Fibroblast of the conjunctiva (primary cell): Measurements from ENCODE around the gene RPN2.
A peak's percentile ranks its signal among the peaks of the same experiment; 100 is the strongest.

Source experiments
- DNase-seq: peaks from one replicate; pipeline ENCODE4 v3.0.0-alpha.2; 2010; ENCODE audit warnings: low read depth

The RPN2 gene

DNA sequence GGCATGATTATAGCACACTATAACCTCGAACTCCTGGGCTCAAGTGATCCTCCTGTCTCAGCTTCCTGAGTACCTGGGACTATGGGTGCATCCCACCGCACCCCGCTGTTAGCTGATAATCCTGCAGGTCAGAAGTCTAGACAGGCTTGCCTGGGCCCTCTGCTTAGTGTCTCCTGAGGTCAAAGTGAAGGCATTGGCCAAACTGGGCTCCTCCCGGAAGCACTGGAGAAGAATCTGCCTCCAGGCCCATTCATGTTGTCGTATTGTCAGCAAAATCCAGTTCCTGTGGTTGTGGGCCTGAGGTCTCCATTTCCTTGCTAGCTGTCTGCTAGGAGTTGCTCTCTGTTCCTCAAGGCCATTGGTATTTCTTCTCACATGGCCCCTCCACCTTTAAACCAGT is 6.6 kb downstream of the RPN2 start:
- no peak for DNase-seq

DNA sequence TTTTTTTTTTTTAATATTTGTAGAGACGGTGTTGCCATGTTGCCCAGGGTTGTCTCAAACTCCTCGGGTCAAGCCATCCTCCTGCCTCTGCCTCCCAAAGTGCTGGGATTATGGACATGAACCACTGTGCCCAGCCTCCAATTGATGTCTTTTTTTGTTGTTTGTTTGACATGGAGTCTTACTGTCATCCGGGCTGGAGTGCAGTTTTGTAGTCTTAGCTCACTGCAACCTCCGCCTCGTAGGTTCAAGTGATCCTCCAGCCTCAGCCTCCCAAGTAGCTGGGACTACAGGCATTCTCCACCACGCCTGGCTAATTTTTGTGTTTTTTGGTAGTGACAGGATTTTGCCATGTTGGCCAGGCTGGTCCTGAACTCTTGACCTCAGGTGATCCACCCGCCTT is 9.7 kb downstream of the RPN2 start:
- no peak for DNase-seq

DNA sequence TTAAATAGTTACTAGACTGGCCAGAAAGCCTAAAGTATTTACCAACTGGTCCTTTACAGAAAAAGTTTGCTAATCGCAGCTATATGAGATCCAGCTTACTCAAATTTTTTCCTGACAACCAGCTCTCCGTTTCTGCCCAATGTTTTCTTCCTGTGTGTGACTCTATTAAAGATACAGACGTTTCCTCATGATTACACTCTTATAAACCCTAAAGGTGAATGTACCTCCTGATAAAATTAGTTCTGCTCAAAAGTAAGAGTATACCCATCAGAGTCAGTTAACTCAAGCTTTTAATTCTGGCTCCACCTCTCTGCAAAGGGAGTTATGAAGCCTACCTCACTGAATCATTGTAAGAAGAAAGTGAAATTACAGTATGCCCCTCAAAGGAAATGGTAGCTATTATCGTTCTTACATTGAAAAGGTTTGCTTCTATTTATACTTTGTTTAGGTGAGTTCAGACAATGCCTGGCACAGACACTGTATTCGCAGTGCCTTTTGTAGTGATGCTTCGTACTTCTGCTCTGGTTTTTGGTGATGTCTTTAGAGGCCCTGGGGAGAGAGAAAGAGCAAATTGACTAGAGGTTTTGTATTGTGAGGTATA is 10.4 kb downstream of the RPN2 start:
- no peak for DNase-seq

DNA sequence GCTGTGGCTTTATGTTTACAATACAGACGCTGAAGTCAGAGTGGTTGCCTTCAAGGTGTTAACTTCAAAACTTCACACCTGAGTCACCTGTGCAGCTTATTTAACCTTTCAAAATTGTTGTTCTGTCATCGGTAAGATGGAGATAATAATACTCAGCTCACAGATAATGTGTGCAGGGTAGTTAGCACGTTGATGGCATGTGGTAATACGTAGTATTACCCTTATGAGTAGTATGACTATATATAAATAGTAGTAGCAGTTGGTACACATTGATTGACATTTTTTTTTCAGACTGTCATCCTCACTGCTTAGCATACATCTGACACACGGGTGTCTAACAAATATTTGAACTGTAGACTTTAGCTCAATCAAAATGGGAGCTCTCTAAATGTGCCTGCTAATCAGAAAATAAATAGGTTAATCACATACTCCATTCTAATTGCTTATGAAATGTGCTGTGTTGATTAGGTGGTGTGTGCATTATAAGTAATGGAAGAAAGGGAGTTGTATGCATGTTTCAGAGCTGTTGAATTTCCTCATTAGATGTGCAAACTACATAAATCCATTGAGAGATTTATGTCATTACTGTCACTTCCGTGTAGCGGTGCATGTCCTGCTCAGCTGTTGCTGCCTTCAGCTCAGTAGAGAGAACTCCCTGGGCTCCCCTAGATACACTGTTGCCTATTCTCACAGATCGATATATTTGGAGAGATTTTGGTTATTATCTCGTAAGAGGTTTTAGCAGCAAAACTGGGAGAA is 11.4 kb downstream of the RPN2 start:
- DNase-seq: no peak

DNA sequence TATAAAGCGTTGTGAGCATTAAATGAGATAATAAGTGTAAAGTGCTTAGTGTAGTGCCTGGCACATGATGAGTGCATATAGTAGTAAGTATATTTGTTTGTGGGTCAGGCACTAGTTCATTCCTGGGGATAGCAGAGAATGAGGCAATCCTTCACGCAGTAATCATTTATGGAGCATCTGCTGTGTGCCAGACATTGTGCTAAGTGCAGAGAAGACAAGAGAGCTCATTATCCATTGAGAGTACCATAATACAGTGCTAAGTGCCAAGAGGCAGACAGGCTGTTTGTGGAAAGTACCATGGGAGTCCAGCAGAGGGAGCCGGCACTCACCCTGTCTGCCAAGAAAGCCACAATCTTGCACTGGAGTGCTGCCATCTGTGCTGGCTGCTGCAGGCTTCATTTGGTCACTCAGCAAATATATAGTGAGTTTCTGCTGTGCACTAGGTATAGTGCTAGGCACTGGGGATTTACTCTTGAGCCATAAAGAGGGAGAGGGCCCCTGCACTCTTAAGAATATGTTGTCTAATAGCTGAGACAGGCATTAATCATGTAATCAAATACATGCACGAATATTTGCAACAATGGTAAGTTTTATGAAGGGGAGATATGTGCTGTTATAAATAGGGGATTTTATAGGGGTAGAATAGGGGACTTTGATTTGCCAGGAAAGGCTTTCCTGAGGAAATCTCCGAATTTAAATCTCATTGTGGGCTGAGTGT is 13.2 kb downstream of the RPN2 start:
- DNase-seq: peak; percentile 87

DNA sequence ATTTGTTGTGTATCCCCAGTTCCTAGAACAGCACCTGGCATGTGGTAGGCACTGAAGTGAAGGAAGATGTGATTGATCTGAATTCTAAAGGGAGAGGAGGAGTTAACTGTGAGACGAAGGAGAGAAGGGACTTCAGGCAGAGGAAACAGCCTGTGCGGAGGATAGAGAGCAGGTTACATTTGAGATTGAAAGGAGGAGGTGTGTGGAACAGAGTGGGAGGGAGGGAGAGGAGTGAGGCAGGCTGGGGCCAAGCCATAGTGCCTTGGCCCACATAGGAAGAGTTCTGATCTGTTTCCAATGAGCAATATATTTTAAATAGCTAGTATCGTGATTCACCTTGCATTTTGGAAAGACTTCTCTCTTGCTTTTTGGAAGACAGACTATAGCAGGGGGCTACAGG is 14.1 kb downstream of the RPN2 start:
- no peak for DNase-seq

DNA sequence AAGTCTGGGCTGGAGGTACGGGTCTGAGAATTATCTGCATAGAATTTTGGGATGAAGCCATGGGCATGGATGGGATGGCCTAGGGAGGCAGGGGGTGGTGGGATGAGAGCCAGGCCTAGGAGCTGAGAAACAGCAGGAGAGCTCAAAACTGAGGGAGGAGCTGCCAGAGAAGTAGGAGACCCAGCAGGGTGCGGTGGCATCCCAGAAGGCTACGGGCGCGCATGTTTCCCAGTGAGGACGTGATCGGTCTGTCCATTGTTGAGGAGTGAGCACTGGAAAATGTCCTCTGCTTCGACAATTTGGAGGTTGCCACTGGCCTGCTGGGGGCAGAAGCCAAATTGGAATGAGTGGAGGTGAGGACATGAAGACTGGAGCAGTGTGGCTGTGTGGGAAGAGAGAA is 14.7 kb downstream of the RPN2 start:
- no peak for DNase-seq

DNA sequence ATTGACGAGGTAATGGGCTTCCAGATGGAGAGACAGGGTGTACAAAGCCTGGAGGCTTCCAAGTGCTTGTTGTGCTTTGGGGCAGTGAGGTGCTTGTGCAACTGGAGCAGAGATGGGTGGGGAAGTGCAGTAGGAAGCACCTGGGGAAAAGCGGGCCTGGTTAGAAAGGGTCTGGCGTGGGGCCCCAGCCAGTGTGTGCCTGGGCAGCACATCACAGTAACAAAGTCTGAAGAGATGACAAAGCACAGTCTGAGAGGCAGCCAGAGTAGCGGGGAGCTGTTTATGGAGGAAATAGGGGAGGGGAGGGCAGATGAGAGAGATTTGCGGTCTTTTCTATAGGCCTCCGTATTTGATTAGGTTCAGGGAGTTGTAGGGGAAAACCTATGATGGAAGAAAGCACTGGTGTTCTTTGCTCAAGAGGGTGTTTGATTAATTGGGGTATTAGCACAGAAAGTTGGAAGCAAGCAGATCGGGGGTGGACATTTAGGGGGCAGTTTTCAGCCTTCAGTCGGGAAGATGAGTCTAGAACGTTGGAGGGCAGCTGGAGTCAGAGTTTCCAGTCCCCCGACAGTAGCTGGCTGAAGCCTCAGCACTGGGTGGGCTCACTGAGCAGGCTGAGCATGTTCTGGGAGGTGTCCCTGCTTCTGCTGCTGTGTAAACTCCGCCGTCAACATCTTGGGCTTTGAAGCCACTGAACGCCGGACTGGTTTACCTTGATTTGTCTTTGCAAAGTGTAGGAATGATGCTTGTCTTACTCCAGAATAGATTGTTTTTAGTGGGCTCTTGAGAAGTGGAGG is 15.7 kb downstream of the RPN2 start:
- no peak for DNase-seq

DNA sequence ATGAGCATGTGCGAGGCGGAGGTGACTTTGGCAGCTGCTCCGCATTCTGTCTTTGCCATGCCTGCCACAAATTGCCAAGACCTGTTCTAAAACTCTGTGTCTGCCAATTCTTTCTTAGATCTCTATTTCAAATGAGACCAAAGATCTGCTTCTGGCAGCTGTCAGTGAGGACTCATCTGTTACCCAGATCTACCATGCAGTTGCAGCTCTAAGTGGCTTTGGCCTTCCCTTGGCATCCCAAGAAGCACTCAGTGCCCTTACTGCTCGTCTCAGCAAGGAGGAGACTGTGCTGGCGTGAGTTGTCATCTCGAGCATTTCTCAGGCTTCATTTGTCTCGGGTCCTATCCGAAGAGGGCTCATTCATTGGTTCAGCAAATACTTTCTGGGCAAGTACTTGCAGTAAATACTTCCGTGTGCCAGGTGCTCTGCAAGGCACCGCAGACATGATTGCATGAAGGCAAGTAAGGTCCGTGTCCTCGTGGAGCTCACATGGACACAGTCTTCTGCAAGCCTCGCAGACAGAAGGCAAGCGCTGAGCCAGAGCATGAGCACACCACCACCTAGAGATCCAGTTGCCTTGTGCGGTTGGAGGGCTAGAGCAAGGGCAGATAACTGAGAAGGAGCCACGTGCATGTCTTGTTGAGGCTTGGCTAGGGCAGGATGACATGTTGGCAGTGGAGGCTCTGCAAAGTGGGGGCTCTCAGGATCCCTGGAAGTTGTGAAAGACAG is 20.0 kb downstream of the RPN2 start:
- no peak for DNase-seq

DNA sequence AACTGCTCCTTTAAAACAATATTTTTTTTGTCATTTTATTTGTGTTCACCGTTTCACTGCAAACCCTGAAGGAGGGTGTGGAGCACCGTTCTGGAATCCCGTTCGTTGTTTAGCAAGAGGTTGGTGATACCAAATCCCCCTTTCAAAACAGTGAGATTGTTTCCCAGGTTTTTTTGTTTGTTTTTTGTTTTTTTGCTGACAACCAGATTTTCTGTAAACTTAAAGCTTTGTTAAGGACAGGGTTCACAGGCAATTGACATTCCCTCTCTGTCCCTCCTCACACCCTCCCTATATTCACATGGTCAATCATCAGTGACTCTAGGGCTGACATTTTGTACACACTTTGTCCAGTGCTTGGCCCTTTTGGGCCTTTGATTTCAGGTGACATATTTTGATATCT is 21.2 kb downstream of the RPN2 start:
- no peak for DNase-seq

DNA sequence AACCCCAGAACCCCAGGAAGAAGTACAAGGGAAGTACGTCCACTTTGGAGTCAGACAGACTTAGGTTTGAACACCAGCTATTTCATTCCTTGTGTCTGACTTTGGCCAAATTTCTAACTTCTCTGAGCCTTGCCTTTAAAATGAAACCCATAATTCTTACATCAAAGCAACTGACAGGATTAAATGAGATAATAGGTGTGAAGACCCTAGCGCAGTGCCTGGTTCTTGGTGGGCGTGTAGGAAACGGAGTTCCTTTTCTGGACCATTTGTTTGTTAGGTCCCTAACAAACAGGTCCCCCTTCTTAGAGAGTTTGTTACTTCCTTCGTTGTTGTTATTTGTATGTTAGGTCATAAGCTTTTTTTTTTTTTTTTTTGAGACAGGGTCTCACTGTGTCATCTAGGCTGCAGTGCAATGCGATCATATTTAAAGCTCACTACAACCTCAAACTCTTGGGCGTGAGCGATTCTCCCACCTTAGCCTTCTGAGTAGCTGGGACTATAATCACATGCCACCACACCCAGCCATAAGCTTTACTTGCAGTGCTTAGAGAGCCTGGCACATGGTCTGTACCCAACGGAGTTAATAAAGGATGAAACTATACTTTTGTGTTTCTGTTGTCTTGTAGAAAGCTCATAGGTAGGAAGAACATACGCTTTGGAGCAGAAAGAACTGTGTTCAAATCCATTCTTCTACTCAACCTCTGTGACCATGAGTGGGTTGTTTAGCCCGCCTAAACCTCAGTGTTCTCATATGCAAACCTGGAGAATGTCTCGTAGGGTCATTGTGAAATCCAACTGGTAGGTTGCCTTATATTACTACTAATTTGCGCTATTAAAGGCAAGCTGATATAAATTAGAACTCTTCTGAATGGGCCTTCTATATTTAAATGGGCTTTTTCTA is 22.0 kb downstream of the RPN2 start:
- no peak for DNase-seq

DNA sequence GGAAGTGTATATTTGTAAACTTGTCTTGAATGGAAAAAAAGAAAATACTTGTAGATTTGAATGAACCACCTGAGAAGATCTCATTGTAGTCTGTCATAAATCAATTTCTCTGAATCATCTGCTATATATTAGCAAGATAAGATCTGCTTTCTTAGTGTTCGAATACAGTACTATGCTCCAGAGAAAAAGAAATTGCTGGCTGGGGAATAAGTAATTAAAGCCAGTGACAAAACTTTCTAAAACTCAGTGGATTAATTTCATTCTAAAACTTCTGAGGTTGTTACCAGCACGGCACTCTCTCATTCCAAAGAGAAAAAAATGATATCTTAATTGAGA is 22.7 kb downstream of the RPN2 start:
- DNase-seq: no peak

DNA sequence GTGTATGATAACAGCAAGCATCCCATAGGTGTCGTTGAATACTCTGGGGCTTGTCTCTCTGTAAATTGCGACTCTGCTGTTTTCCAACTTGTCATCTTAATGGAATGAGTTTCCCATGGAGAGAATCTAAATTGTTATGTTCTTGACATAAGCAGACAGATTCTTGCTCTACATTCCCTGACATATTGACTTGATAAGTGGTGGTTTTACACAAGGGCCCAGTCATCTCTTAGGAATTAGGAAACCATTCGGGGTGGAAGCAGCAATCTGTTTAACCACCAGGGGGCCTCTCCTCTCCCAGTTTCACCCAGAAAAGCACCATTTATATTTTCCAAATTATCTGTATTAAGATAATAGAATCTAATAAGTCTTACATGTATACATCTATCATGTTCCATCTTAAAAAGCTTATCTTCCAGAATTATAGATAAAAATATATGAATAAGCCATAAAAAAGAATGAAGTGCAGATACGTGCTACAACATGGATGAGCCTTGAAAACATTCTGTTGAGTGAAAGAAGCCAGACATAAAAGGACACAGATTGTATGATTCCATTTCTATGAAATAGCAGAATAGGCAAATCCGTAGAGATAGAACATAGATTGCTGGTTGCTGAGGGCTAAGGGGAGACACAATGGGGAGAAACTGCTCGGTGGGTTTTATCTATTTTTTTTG is 23.3 kb downstream of the RPN2 start:
- peak; percentile 95 for DNase-seq

DNA sequence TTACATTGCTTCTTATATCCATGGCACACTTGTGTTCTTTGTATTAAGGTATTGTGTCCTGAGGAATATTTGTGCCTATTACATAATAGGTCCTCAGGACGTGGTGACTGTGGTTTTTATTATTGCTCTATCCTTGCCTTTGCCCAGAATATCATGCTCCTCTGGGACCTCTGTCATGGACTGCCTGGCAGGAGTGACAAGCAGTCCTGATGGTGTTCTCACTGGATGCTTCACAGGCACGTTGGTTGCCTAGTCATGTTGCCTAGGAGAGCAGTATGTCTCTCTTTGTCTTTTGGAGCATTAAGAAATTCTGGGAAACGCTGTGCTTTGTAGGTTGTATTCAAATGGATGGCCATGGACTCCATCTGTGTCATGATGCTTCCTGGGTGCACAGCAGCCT is 24.9 kb downstream of the RPN2 start:
- DNase-seq: no peak

DNA sequence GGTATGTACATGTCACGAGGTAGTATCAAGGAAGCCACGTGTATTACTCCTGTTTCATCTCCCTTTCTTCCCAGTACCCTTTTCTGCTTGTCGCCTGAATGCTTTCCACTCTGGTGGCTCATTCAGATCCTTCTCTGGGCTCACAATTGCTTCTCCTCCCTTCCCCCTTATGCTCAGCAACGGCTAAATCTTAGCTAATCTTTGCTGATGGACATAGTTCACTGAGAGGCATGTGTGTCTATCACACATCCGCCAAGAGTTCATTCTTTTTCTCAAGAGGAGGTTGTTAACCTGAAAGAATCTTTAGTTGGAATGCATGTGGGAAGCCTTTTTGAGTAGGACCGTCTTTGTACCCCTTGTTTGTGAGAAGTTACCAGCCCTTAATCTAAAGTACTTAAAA is 26.0 kb downstream of the RPN2 start:
- no peak for DNase-seq

DNA sequence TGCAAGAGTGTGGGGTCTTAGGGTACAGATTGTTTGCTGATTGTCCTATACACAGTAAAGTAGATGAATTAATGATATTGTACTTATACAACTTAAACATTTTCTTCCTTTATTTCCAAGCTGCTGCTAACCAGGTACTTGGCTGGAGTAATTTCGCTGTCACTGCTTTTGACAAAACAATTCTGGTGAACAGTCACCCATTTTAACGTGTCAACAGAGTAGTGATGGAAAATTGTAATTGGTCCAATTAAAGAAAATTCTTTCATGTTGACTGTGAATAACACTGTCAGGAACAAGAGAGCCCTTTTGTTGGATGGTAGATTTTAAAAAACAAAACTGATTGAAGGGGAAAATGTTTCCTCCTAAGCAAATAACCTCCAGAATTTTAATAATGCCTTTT is 26.7 kb downstream of the RPN2 start:
- DNase-seq: no peak

DNA sequence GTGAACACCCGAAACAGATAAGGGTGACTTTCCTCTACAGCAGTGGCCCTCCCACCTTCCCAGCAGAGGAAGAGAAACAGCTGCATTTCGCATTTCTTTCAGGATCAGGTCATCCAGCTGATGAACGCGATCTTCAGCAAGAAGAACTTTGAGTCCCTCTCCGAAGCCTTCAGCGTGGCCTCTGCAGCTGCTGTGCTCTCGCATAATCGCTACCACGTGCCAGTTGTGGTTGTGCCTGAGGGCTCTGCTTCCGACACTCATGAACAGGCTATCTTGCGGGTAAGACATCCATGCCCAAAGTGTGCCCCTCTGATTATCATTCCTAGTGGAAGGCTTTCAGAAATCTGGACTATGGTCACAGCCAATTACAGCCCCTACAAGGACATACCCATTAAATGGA is 28.0 kb downstream of the RPN2 start:
- no peak for DNase-seq

DNA sequence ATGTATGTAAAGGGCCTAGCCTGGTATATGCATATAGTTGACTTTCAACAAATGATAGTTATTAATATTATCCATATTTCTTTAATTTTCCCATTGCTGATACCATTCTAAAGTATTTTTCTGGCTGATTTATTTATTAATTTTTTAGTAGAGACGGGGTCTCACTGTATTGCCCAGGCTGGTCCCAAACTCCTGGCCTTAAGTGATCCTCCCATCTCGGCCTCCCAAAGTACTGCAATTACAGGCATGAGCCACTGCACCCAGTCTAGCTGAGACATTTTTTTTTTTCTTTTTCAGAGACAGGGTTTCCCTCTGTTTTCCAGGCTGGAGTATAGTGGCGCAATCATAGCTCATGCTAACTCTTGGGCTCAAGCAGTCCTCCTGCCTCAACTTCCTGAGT is 30.1 kb downstream of the RPN2 start:
- no peak for DNase-seq

DNA sequence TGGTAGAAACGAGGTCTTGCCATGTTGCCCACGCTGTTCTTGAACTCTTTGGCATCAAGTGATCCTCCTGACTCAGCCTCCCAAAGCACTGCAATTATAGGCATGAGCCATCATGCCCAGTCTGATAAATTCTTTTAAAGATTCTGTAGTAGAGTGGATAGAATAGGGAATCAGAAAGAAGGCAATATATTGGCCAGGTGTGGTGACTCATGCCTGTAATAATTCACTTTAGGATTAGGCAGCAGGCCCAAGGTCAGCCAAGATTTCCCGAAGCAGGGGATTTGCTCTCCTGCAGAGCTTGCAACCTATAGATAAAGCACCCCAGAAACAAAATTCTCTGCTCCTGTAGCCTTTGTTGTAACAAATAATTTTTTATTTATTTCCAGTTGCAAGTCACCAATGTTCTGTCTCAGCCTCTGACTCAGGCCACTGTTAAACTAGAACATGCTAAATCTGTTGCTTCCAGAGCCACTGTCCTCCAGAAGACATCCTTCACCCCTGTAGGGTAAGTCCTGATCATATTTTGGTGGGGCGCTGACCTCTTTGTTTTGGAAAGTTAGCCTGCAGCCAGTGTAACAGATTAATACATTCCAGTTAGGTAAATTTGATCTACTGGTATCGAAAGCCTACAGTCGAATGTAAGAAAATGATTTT is 30.7 kb downstream of the RPN2 start:
- no peak for DNase-seq

DNA sequence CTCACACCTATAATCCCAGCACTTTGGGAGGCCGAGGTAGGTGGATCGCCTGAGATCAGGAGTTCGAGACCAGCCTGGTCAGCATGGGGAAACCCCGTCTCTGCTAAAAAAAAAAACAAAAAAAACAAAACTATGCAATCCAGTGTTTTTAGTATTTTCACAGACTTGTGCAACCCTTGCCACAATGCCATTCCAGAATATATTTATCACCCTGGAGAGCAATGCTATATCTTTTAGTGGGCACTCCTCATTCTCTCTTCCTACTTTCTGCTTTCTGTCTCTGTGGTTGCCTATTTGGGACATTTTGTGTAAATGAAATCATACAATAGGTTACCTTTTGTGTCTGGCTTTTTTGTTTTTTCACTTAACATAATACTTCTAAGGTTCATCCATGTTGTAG is 39.3 kb downstream of the RPN2 start:
- no peak for DNase-seq
